ENCODE data around the gene KRTAP4-8.
"Not testable (repeated sequence)": the region's sequence is repeated elsewhere in the genome, so short reads cannot be mapped to it uniquely, and the experiment has no call there.

Gene KRTAP4-8

DNA sequence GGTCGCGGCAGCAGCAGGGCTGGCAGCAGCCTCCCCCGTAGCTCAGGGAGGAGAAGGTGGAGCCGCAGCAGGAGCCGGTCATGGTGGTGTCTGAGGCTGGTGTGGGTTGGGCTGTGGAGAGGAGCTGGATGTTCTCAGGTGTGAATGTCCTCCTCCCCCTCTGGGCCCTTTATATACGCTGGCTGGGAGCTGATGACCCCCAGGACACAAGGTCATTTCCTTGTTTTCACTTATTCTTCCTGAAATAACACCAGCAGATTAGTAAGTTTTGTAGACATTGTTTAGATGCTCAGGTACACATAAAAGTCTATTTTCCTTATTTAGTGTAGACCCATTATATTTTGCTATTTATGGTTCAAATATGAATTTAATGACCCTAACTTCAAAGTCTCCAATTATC is 42.8 kb downstream of the KRTAP4-8 start, which contains the start of gene KRTAP2-2:
Gene KRTAP2-2, minus strand, starts transcription at position 101 of the 400 bp plus-strand sequence. Its CDS starts 19 bp downstream, at position 82.
- H3K36me3 ChIP-seq (ENCODE audit: control insufficient read depth, insufficient read depth, low read length); H3K4me1 ChIP-seq (ENCODE audit: control insufficient read depth, insufficient read depth, low read length, poor library complexity, severe bottlenecking); DNase-seq: not testable (repeated sequence)

DNA sequence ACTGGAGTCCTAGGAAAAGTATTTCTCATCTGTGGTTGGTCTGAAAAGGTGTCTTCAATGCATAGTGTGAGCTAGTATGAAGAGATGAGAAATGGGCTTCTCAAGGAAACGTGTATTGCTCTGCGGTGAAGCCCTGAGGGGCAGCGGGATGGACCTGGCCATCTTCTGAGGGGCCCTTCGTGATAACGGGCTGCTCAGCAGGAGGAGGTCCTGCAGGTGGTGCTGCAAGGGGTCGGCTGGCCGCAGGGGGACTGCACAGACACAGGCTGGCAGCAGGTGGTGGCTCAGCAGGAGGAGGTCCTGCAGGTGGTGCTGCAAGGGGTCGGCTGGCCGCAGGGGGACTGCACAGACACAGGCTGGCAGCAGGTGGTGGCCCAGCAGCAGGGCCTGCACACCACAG is 43.4 kb downstream of the KRTAP4-8 start:
- not testable (repeated sequence) for H3K4me3 ChIP-seq (ENCODE audit: insufficient read depth, low read depth, low read length, poor library complexity, severe bottlenecking); H3K4me1 ChIP-seq (ENCODE audit: control insufficient read depth, insufficient read depth, low read length, poor library complexity, severe bottlenecking); DNase-seq; H3K27me3 ChIP-seq (replicated peaks; ENCODE audit: control insufficient read depth, insufficient read depth, low read length, poor library complexity, severe bottlenecking); H3K9me3 ChIP-seq (ENCODE audit: control insufficient read depth, low read length); H3K36me3 ChIP-seq (ENCODE audit: control insufficient read depth, insufficient read depth, low read length); H3K27ac ChIP-seq (ENCODE audit: insufficient read depth, low read length, poor library complexity, severe bottlenecking)

More for the DNA sequence above, 42.8 kb downstream of the KRTAP4-8 start, which contains the start of gene KRTAP2-2:
- not testable (repeated sequence) for H3K27ac ChIP-seq (ENCODE audit: insufficient read depth, low read length, poor library complexity, severe bottlenecking); H3K27me3 ChIP-seq (replicated peaks; ENCODE audit: control insufficient read depth, insufficient read depth, low read length, poor library complexity, severe bottlenecking); H3K9me3 ChIP-seq (ENCODE audit: control insufficient read depth, low read length); H3K4me3 ChIP-seq (ENCODE audit: insufficient read depth, low read depth, low read length, poor library complexity, severe bottlenecking)

GRCh38 chr17:41054025-41054424 is 43.9 kb downstream of the KRTAP4-8 start:
- no peak for DNase-seq
- H3K4me1 ChIP-seq (ENCODE audit: control insufficient read depth, insufficient read depth, low read length, poor library complexity, severe bottlenecking) = no peaks in the 10 kb centered on the region
- no peaks in the 10 kb centered on the region for H3K27me3 ChIP-seq (replicated peaks; ENCODE audit: control insufficient read depth, insufficient read depth, low read length, poor library complexity, severe bottlenecking)
- H3K27ac ChIP-seq (ENCODE audit: insufficient read depth, low read length, poor library complexity, severe bottlenecking) = no peak overlapping the region
- no peaks in the 10 kb centered on the region for H3K9me3 ChIP-seq (ENCODE audit: control insufficient read depth, low read length)
- no peak overlapping the region for H3K4me3 ChIP-seq (ENCODE audit: insufficient read depth, low read depth, low read length, poor library complexity, severe bottlenecking)
- no peaks in the 10 kb centered on the region for H3K36me3 ChIP-seq (ENCODE audit: control insufficient read depth, insufficient read depth, low read length)

GRCh38 chr17:41052566-41052965 is 45.4 kb downstream of the KRTAP4-8 start:
- DNase-seq = no peak
- H3K36me3 ChIP-seq (ENCODE audit: control insufficient read depth, insufficient read depth, low read length) = no peaks in the 10 kb centered on the region
- no peak overlapping the region for H3K27ac ChIP-seq (ENCODE audit: insufficient read depth, low read length, poor library complexity, severe bottlenecking)
- no peak overlapping the region for H3K4me3 ChIP-seq (ENCODE audit: insufficient read depth, low read depth, low read length, poor library complexity, severe bottlenecking)
- H3K9me3 ChIP-seq (ENCODE audit: control insufficient read depth, low read length) = no peaks in the 10 kb centered on the region
- H3K27me3 ChIP-seq (replicated peaks; ENCODE audit: control insufficient read depth, insufficient read depth, low read length, poor library complexity, severe bottlenecking) = no peaks in the 10 kb centered on the region
- H3K4me1 ChIP-seq (ENCODE audit: control insufficient read depth, insufficient read depth, low read length, poor library complexity, severe bottlenecking) = no peaks in the 10 kb centered on the region

DNA sequence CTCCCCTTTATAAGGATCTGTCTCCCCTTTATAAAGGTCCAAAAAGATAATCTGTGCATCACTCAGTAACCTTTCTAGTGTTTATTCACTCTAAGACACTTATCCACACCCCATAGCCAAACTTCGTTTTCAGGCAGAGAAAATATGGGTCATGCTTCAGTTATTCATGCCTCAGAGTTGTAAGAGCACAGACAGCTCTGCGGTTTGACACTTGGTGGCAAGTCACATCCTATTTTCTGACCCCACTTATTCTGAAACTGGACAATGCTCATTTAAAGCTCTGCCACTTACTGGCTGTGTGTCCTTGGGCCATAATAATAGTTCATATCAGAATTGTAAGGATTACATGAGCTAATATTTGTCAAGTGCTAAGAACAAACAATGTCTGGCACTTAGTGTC is 48.8 kb downstream of the KRTAP4-8 start:
- Histone ChIP-seq H3K27ac (ENCODE audit: insufficient read depth, low read length, poor library complexity, severe bottlenecking) (no peak overlapping the region), H3K27me3 (replicated peaks; ENCODE audit: control insufficient read depth, insufficient read depth, low read length, poor library complexity, severe bottlenecking) (no peaks in the 10 kb centered on the region), H3K36me3 (ENCODE audit: control insufficient read depth, insufficient read depth, low read length) (no peaks in the 10 kb centered on the region), H3K4me3 (ENCODE audit: insufficient read depth, low read depth, low read length, poor library complexity, severe bottlenecking) (no peak overlapping the region), H3K9me3 (ENCODE audit: control insufficient read depth, low read length) (no peaks in the 10 kb centered on the region), H3K4me1 (ENCODE audit: control insufficient read depth, insufficient read depth, low read length, poor library complexity, severe bottlenecking) (no peaks in the 10 kb centered on the region)
- no peak for DNase-seq

DNA sequence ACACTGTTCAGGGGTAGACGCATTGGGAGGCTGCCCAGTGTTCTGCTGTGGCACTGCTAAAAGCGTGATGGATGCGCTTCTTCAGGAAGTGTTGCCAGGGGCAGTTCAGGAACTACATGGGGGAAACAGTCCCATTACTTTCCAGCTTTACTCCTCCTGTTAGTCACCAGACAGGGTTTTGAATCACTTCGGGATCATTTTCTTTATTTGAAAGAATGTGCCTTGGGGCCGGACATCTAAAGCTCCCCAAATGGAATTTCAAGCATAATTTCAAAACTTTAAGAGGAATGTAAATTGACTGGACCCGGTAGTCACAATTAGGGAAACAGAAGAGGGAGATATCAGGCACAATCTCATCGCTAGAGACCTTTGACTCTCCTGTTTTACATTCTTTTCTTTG is 49.5 kb downstream of the KRTAP4-8 start:
- no peaks in the 10 kb centered on the region for H3K4me1 ChIP-seq (ENCODE audit: control insufficient read depth, insufficient read depth, low read length, poor library complexity, severe bottlenecking)
- H3K9me3 ChIP-seq (ENCODE audit: control insufficient read depth, low read length) = no peaks in the 10 kb centered on the region
- H3K27ac ChIP-seq (ENCODE audit: insufficient read depth, low read length, poor library complexity, severe bottlenecking) = no peak overlapping the region
- DNase-seq = no peak
- H3K4me3 ChIP-seq (ENCODE audit: insufficient read depth, low read depth, low read length, poor library complexity, severe bottlenecking) = no peak overlapping the region
- no peaks in the 10 kb centered on the region for H3K36me3 ChIP-seq (ENCODE audit: control insufficient read depth, insufficient read depth, low read length)
- H3K27me3 ChIP-seq (replicated peaks; ENCODE audit: control insufficient read depth, insufficient read depth, low read length, poor library complexity, severe bottlenecking) = no peaks in the 10 kb centered on the region

Data from effector memory CD4-positive, alpha-beta T cell (primary cell).